CD4-positive, alpha-beta T cell treated with Interleukin-15 for 4 hours (primary cell): ENCODE data around the gene CYREN.
"Not testable (repeated sequence)": the region's sequence is repeated elsewhere in the genome, so short reads cannot be mapped to it uniquely, and the experiment has no call there.

ENCODE experiments used
- DNase-seq: peaks from one replicate; pipeline ENCODE4 v3.0.0-alpha.2; 2020; ENCODE audit warnings: low spot score

The CYREN gene

GRCh38 chr7:135177028-135177696 is 6.7 kb upstream of the CYREN start:
- no peak for DNase-seq

- no peak for DNase-seq
Observed at GRCh38 chr7:135175931-135176330, 5.4 kb upstream of the CYREN start.

GRCh38 chr7:135174941-135175340 is 4.4 kb upstream of the CYREN start:
- no peak for DNase-seq

- not testable (repeated sequence) for DNase-seq
Observed at GRCh38 chr7:135173916-135174315, 3.4 kb upstream of the CYREN start.

- not testable (repeated sequence) for DNase-seq
Observed at GRCh38 chr7:135171581-135172291, 1.2 kb upstream of the CYREN start.

GRCh38 chr7:135170998-135171481 is 533 bp upstream of the CYREN start:
- not testable (repeated sequence) for DNase-seq

GRCh38 chr7:135169964-135170273 is 588 bp downstream of the CYREN start:
- DNase-seq = no peak

- DNase-seq = peak; percentile 74
Observed at GRCh38 chr7:135169141-135169963, 1.2 kb downstream of the CYREN start.

- no peak for DNase-seq
Observed at GRCh38 chr7:135168489-135169140, 1.9 kb downstream of the CYREN start.

- peak; percentile 25 for DNase-seq
Observed at GRCh38 chr7:135168001-135168400, 2.5 kb downstream of the CYREN start.

GRCh38 chr7:135167365-135167917 is 3.1 kb downstream of the CYREN start:
- no peak for DNase-seq

GRCh38 chr7:135166338-135166990 is 4.0 kb downstream of the CYREN start:
- DNase-seq = no peak

- DNase-seq = no peak
Observed at GRCh38 chr7:135165862-135166261, 4.6 kb downstream of the CYREN start.

- DNase-seq = no peak
Observed at GRCh38 chr7:135164357-135165061, 6.0 kb downstream of the CYREN start.

- no peak for DNase-seq
Observed at GRCh38 chr7:135162382-135163001, 8.0 kb downstream of the CYREN start.

GRCh38 chr7:135161669-135162068 is 8.8 kb downstream of the CYREN start:
- no peak for DNase-seq

GRCh38 chr7:135160858-135161653 is 9.5 kb downstream of the CYREN start:
- DNase-seq = no peak

- DNase-seq = peak; percentile 19
Observed at GRCh38 chr7:135160098-135160857, 10.2 kb downstream of the CYREN start.
